HG03280 (cell line): ENCODE data around the gene MC5R.

Experiments used
- ATAC-seq: cut with Tn5 transposase; IDR thresholded peaks from one replicate; pipeline ENCODE4 v1.9.1; 2021; ENCODE audit warnings: mild to moderate bottlenecking, moderate library complexity; ENCODE audit not compliant: unreplicated experiment

The MC5R gene

GRCh38 chr18:13823707-13824395 is at the start of gene MC5R:
TSS of gene MC5R (plus strand) at chr18:13824149. CDS start at chr18:13825766, 1,617 bp downstream.
- peak; percentile 88 for ATAC-seq

GRCh38 chr18:13775058-13775457 is 48.9 kb upstream of the MC5R start:
- no peak for ATAC-seq

DNA sequence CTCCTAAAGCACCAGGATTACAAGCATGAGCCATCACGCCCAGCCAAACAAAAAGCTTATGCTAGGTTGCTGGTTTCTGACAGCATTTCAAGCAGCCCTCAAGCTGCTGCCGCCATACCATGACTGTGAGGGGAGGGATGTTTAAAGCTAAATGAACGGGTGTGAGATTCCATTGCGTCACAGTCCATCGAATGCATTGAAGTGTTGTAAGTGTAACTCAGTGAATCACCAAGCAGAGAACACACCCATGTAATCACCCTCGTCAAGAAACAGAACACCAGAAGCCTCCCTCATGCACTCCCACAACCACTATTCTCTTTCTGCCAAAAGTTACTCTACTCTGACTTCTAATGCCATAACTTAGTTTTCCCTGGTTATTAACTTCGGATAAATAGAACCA is 32.8 kb upstream of the MC5R start:
- no peak for ATAC-seq

DNA sequence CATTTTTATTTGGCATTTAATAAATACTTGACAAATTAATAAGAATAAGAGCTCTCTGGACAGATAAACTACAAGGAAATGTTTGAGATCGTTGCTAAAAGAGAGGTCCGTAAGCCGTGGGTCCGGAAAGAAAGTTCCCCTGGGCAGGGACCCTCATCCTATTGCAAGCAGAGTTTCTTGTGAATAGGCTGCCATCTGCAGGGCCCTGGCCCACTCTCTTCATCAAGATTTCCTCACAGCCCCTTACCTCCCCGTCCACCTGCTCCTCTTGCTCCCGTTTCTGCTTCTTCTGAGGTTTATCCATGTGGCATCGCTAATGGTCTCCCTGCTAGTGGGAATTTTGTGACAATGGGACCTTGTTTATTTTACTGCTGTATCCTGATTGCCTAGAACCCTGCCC is 30.1 kb upstream of the MC5R start:
- no peak for ATAC-seq

- no peak for ATAC-seq
These were observed 27.4 kb upstream of the MC5R start for GRCh38 chr18:13796515-13796914.

GRCh38 chr18:13797157-13797611 is 26.8 kb upstream of the MC5R start:
- no peak for ATAC-seq

- no peak for ATAC-seq
These were observed 24.6 kb upstream of the MC5R start for GRCh38 chr18:13799396-13799795.

DNA sequence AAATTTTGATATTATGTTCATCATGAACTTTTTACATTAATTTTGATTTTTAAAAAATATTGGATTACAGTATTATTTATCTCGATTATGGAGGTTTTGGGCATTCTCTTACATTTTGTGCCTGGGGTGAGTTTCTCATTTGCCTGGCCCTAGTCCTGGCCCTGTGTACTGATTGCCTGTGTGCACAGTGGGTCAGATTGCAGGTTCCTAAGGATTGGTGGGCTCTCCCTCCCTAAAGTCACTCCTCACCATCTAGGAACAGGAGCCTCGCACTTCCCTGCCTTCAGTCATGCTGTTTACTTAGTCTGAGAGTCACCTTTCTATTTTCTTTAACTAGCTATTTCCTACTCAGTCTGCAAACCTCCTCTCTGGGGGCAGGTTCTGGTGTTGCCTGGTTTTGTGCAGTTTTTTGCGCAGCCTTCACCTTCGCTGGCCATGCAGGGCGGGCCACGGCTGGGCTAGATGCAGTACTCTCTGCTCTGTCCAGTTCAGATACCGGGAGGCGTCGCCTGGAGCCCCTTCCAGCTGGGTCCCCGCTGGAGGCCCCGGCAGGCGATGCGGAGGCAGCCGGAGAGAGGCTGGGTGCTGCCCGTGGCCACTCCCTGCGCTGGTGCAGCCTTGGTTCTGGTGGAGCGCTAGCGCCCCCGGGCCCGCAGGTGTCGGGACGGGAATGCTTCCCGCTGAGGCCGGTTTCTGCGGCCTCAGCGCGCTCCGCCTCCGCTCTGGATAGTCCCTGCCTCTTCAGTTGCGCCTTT is 23.3 kb upstream of the MC5R start:
- ATAC-seq, result no peak

DNA sequence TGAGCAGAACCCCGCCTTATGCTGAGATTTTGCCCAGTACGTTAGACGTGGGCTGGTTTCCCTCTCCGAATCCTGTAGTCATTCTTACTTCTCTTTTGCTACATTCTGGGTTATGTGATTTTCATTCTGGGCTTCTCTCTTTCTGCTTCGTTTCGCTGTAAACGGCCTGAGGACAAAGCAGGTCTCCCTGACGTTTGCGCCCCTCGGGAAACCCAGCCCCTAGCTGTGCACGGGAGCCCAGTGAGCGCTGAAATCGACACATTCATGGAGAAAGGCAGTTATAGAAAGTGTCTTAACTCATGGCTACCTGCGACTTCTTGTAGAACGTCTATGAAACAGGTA is 22.7 kb upstream of the MC5R start:
- ATAC-seq, result no peak

DNA sequence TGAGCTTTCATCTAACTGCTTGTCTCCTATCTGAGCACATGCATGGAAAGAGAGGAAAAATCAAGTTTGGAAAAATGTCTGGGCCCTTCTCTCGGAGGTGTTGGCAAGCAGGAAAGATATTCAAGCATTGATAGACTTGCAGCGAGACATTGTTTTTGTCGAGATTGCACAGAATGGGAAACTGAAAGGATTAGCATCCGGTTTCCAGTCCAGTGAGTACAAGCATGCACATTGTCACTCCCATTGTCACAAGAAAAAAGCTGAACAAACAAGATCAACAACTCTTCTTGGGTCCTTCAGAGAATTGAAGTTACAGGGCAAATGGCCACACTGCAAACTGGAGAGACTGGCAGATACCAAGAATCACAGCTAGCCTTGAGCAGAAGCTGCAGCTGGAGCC is 19.6 kb upstream of the MC5R start:
- no peak for ATAC-seq

DNA sequence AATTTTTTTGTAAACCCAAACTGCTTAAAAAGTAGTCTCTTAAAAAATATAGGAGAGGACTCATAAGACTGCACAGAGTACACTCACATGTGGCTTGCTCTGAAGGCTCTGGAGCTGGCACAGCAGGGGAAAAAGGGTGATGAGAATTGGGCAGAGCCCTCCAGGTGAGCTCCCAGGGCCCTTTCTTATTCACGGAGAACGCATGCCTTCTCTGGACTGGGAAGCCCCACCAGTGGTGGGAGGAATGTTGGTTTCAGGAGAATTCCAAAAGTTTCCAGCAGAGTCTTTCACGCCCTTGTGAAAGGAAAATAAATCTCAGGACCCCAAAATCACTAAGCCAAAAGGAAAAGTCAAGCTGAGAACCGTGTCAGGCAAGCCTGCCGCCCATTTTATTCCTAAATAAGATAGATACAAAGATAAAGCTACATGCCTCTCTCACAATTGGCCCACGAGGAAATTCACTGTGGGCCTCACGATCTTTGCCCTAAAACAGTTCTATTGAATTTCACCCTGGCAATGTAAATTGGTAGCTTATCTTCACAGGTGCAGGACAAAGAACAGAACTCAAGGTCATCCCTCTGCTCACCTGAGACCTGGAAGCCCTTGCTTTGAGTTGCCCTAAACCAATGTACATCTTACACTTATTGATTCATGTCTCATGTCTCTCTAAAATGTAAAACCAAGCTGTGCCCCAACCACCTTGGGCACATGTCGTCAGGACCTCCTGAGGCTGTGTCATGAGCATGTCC is 15.5 kb upstream of the MC5R start:
- ATAC-seq, result no peak

GRCh38 chr18:13809043-13809430 is 14.9 kb upstream of the MC5R start:
- ATAC-seq, result no peak

- ATAC-seq, result no peak
These were observed 14.3 kb upstream of the MC5R start for GRCh38 chr18:13809531-13810255.

DNA sequence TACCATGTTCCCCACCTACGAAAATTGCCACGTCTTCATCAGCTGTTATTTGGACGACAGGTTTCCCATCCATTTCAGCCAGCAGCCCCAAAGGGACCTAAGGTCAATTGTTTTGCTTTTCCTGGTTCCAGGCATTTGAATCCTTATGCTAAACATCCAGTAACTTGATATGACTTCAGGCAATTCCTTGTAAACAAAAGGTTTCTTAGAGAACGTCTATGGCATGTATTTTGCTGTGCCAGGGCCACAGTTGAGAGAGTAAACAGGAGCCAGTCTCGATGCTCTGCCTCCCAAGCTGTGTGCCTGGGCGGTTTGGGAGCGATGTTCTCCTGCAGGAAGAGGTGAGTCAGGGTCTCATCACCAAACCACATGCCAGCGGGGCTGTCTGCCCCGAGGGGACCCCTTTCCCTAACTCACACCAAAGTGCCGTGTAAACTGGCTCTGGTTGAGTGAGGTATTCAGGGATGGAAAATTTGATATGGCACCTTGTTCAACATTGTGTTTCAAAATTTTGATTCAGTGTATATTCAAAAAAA is 12.9 kb upstream of the MC5R start:
- ATAC-seq, result no peak

- ATAC-seq, result no peak
These were observed 12.0 kb upstream of the MC5R start for GRCh38 chr18:13811993-13812392.

GRCh38 chr18:13813271-13813849 is 10.6 kb upstream of the MC5R start:
- peak; percentile 76 for ATAC-seq

DNA sequence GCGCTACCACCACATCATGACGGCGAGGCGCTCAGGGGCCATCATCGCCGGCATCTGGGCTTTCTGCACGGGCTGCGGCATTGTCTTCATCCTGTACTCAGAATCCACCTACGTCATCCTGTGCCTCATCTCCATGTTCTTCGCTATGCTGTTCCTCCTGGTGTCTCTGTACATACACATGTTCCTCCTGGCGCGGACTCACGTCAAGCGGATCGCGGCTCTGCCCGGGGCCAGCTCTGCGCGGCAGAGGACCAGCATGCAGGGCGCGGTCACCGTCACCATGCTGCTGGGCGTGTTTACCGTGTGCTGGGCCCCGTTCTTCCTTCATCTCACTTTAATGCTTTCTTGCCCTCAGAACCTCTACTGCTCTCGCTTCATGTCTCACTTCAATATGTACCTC is 2.3 kb downstream of the MC5R start:
- no peak for ATAC-seq

DNA sequence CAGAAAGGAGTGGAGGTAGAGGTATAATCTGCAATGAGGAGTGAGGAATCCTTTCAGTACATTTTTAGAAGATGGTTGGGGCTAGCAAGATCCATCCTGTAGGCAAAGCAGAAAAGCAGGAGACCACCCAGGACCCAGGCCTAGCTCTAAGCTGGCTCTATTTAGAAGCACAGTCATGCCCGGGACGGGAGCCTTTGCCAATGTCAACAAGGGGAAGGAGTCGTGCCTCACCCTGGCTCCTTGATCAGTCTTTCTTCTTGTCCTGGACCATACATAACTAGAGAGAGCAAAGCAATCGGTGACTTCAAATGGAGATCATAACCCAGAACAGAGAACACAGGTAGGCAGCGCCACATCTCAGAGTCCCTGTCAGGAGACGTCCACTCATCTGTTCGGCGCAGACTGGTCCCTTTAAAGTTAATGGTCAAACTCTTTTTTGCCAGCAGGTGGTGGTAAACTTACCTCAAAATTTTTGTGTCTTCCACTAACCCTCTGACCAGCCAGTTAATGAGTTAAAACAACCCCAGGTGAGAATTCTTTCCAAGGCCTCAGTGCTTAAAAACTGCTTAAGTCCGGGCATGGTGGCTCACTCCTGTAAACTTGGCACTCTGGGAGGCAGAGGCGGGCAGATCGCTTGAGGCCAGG is 8.0 kb downstream of the MC5R start:
- ATAC-seq, result no peak

DNA sequence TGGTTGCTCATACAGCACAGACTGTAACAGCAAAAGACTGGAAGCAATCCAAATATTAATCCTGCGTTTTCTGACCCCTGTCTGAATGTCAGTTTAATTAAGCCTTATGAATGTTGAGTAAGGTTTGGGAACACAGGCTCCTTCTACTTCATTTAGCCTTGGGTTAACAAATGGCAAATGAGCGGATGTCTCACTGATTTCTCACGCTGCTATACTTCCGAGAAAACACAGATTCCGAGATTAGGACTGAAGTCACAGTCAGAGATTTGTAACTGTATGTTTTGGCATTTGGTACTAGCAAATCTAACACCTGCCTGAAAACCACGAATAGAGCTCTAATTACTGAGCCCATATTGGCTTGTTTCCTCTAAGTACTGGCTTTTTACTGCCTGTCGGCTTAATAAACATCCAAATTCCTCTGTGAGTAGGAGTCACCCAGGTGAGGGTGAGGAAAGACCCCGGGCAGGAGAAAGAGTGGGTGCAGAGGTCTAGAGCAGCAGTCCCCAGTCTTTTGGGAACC is 10.6 kb downstream of the MC5R start:
- no peak for ATAC-seq

GRCh38 chr18:13835202-13835601 is 11.3 kb downstream of the MC5R start:
- ATAC-seq, result no peak
